SW 1271 (cell line): ENCODE data around the gene RAB40B.
"Not testable (repeated sequence)": the region's sequence is repeated elsewhere in the genome, so short reads cannot be mapped to it uniquely, and the experiment has no call there.

ENCODE experiments used
- DNase-seq, 2 experiments: peaks; one replicate each; lab custom pipeline; 2025; lab: John Stamatoyannopoulos, UW

Gene RAB40B

DNA sequence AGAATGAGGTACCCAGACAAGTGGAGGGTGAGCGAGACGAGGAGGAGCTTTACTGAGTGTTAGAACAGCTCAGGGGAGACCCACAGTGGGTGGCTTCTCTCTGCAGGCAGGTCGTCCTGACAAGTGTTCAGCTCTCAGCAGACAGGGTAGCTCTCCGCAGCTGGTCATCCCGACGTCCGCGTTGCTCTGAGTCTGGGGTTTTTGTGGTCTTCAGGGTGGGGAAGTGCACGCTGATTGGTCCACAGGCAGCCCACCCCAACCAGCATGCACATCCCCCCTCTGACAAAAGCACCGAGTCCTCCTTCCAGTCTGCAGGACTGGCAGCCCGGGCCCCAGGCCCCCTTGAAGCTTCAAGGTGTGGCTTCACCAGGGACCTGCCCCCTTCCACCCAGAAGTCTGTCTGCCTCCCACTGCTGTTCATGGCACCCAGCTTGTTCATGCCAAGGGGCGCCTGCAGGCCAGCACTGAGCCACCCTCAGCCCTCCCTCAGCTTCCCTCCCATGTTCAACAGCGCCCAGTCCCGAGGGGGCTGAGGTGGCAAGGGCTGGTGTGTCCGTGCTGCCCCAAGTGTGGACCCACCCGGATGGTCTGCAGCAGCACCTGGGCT, 30.4 kb downstream of the RAB40B start:
- DNase-seq, result no peak

GRCh38 chr17:82667668-82668000, 30.9 kb downstream of the RAB40B start:
- no peak for DNase-seq

- no peak for DNase-seq
These were observed 31.4 kb downstream of the RAB40B start for GRCh38 chr17:82666931-82667667.

- no peak for DNase-seq
These were observed 32.6 kb downstream of the RAB40B start for GRCh38 chr17:82665891-82666290.

GRCh38 chr17:82665217-82665616, 33.3 kb downstream of the RAB40B start:
- DNase-seq, result no peak

GRCh38 chr17:82664701-82665182, 33.8 kb downstream of the RAB40B start:
- DNase-seq, result no peak

- no peak for DNase-seq
These were observed 34.3 kb downstream of the RAB40B start for GRCh38 chr17:82664276-82664575.

DNA sequence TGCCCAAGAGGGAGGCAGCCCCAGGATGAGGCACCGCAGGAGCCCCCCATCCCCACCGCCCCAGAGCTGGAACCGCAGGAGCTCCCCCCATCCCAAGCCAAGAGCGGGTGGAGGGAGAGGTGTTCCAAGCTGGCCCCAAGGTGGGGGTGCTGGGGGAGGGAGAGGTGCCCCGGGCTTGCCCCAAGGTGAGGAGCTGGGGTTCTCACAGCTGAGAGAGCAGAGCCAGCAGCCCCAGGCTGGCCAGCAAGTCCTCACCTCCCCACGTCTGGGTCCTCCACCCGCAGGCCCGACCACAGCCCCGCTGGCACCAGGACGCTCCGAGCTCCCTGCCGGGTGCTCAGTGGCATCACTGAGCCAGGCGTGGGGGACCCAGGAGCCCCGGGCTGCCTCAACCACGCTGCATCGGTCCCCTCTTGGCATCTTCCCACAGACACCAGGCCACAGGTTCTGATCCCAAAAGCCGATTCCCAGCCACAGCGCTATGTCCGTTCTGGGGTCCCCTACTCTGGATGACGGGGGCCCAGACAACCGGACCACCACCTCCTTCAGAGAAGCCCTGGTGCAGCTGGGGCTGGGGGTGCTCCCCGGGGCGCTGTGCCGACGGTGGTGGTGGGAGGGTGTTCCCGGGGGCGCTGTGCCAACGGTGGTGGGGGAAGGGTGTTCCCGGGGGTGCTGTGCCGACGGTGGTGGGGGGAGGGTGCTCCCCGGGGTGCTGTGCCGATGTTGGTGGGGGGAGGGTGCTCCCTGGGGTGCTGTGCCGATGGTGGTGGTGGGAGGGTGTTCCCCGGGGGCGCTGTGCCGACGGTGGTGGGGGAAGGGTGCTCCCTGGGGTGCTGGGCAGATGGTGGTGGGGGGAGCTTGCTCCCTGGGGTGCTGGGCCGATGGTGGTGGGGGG, 34.9 kb downstream of the RAB40B start:
- no peak for DNase-seq

DNA sequence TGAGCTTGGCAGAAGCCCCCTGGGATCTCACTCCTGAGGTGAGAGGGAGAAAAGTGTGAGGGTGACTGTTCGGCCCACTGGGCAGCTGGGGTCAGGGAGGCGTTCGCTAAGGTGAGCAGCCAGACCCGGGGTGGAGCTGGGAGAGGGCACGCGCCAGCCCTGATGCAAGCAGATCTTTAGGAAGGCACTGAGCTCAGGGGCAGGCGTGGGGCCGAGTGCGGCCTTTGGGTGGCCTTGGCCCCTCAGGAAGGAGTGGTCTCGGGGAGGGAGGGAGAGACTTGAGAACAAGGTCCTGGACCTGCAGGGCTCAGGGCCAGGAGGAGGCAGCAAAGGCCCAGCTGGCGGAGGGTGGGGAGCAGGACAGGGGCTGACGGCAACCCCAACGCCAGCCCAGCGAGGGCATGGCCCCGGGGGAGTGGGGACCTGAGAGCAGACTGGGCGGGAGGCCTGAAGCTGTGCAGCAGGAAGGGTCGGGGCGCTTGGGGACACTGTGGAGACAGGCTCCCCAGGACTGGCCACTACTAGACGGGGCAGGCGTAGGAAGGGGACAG, 35.7 kb downstream of the RAB40B start:
- no peak for DNase-seq

- no peak for DNase-seq
These were observed 36.5 kb downstream of the RAB40B start for GRCh38 chr17:82661717-82662683.

- no peak for DNase-seq
These were observed 38.6 kb downstream of the RAB40B start for GRCh38 chr17:82659886-82660285.

- DNase-seq, result no peak
These were observed 39.6 kb downstream of the RAB40B start for GRCh38 chr17:82658796-82659452.

- no peak for DNase-seq
These were observed 40.2 kb downstream of the RAB40B start for GRCh38 chr17:82658331-82658730.

DNA sequence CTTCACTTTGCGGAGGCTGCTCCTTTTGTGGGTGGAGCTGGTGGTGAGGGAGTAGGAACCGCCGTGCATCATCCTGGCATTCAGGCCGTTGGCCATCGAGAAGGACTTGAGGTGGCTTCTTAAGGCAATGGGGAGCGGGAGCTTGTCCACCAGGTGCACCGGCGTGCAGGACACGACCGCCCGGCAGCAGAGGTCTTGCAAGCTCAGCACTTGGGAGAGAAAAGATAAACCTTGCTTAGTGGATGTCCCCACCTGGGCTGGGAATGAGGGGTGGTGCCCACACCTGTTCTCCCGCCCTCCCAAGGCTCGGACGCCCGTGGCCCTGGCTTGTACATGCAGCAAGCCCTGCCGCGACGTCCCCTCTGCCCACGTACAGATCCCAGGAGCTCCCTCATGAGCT, 40.6 kb downstream of the RAB40B start:
- DNase-seq, result no peak

- no peak for DNase-seq
These were observed 42.2 kb downstream of the RAB40B start for GRCh38 chr17:82656266-82656665.

- DNase-seq, result no peak
These were observed 43.0 kb downstream of the RAB40B start for GRCh38 chr17:82655523-82655922.

- DNase-seq, result no peak
These were observed 43.4 kb downstream of the RAB40B start for GRCh38 chr17:82655038-82655479.

- not testable (repeated sequence) for DNase-seq
These were observed 43.9 kb downstream of the RAB40B start for GRCh38 chr17:82654611-82655010.

DNA sequence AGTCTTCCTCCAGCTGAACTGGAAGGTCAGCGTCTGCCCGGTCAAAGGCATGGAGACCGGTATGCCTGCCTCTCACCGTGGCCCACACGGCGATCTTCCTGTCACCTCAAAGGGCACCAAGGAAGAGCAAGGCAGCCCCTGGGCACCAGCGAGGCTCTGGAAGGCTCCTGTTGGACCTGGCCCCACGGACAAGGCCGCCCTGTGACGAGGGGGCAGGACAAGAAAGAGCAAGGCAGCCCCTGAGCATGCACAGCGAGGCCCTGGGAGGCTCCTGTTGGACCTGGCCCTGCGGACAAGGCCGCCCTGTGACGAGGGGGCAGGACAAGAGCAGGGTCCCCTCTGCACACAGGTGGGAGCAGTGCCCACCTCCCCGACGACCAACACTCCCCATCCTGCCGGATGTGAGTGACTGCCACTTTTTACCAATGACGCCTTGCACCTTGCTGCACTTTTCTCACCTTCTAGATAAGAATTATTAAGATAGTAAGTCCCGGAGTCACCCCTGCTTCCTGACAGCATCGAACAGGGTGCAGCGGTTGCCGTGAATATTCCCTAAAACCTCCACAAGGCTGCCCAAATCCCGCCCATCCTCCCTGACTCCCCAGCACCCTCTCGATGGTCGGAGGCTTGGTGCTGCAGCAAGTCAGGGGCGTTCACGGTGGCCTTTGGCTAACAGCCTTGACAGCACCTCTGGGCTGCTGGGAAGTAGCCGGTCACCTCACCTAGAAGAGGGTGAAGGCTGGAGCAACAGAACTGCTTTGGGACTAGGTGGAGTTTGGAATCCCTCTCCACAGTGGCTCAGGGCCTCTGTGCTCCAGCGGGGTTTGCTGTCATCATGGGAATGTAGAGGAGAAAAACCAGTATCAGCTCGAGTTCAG, 44.6 kb downstream of the RAB40B start:
- no peak for DNase-seq

DNA sequence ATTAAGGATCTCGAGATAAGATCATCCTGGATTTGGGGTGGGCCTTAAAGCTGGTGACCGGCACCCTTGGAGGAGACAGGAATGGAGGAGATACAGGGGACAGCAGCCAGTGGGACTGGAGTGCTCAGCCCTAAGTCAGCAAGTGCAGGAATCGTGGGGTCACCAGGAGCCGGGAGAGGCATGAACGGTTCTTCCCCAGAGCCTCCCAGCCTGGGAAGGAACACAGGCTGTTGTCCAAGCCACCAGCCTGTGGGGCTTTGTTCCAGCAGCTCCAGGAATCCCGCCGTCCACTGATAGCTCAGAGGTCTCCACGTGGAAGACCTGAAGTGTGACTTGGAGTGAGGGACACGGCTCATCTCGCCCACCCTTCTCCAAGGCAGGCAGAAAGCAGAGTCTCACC, 47.8 kb downstream of the RAB40B start:
- DNase-seq, result no peak
